Progenitor cell of endocrine pancreas (in vitro differentiated cells): ENCODE results near the gene PPARD. TPM values are rescaled to one million over a fixed set of nuclear protein-coding genes. Genes with fewer than 3 reads are reported as not detected.

Source experiments
- DNase-seq: peaks from one replicate; pipeline ENCODE4 v3.0.0; 2021; ENCODE audit warnings: low spot score; ENCODE audit not compliant: unreplicated experiment
- H3K27ac Mint-ChIP-seq: 2 replicates; pipeline ENCODE4 v1.8.0; 2021; ENCODE audit warnings: mild to moderate bottlenecking, moderate library complexity, mixed read lengths
- H3K27me3 Mint-ChIP-seq: 2 replicates; pipeline ENCODE4 v1.8.0; 2021; ENCODE audit warnings: mixed read lengths
- H3K36me3 Mint-ChIP-seq: 2 replicates; pipeline ENCODE4 v1.8.0; 2022; ENCODE audit warnings: mixed read lengths; ENCODE audit not compliant: insufficient read depth
- H3K4me1 Mint-ChIP-seq: 2 replicates; pipeline ENCODE4 v1.8.0; 2021; ENCODE audit warnings: low read depth, mixed read lengths
- H3K4me3 Mint-ChIP-seq: 2 replicates; pipeline ENCODE4 v1.8.0; 2021; ENCODE audit warnings: low read depth, mild to moderate bottlenecking, moderate library complexity, mixed read lengths
- H3K9me3 Mint-ChIP-seq: 2 replicates; pipeline ENCODE4 v1.8.0; 2021; ENCODE audit warnings: low read depth, mixed read lengths
- total RNA-seq: library from RNA; stranded (reverse); gene quantifications from 2 replicates; pipeline ENCODE4 v1.2.1, GENCODE V29; 2021
- TF ChIP-seq, protein P1 (sequence below): fragments of 200-600 bp; sonication (generic); IDR thresholded peaks from one replicate; pipeline ENCODE4 v1.5.0; 2021; ENCODE audit warnings: antibody characterized with exemption, mild to moderate bottlenecking; ENCODE audit not compliant: unreplicated experiment

The PPARD gene
- total RNA-seq, 1 donor from 2014 or later = 13.9 TPM

DNA sequence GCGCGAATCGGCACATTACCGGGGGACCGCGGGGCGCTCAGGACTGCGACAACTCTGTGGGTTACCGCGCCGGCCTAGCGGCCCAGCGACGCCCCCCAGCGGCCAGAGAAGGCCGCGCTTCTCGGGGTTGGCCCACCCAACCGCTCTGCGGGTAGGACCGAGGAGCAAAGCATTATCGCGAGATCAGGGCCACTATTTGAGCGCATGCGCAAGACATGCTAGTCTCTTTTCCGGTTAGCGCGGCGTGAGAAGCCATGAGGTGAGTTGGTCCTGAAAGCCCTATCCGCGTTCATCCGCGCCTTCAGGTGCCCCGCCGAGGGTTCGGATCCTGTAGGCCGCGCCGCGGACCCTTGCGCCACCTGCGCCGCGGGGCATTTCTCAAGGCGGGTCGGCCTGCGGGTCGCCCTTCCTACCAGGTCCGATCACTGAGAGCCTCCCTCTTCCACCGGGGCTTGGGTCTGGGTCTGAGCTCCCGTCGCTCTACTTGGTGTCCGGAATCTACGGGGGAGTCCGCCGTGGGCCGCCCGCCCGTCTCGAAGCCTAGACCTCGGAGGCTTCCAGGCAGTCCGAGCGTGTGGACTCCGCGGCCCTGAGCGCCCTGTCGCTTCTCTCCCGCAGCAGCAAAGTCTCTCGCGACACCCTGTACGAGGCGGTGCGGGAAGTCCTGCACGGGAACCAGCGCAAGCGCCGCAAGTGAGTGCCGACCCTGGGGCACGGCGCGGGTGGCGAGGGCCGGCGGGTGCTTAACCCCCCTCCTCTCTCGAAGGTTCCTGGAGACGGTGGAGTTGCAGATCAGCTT lies 126.0 kb downstream of the PPARD start, which contains the start of gene RPL10A:
Gene RPL10A, plus strand, starts transcription at position 221 of the 799 bp plus-strand sequence. Its CDS starts 34 bp downstream, at position 255.
- Mint-ChIP-seq H3K27me3 (no peaks in the 10 kb centered on the region), H3K36me3 (peaks cover 15% of the 10 kb centered on the region), H3K4me1 (peaks cover 26% of the 10 kb centered on the region), H3K9me3 (no peaks in the 10 kb centered on the region), H3K4me3 (peak within 1 kb of the TSS; percentile 97), H3K27ac (peak within 1 kb of the TSS; percentile 100)
- peak; percentile 90 for DNase-seq
- TF ChIP-seq, protein P1, sequence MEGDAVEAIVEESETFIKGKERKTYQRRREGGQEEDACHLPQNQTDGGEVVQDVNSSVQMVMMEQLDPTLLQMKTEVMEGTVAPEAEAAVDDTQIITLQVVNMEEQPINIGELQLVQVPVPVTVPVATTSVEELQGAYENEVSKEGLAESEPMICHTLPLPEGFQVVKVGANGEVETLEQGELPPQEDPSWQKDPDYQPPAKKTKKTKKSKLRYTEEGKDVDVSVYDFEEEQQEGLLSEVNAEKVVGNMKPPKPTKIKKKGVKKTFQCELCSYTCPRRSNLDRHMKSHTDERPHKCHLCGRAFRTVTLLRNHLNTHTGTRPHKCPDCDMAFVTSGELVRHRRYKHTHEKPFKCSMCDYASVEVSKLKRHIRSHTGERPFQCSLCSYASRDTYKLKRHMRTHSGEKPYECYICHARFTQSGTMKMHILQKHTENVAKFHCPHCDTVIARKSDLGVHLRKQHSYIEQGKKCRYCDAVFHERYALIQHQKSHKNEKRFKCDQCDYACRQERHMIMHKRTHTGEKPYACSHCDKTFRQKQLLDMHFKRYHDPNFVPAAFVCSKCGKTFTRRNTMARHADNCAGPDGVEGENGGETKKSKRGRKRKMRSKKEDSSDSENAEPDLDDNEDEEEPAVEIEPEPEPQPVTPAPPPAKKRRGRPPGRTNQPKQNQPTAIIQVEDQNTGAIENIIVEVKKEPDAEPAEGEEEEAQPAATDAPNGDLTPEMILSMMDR = peak; percentile 97

- H3K9me3 Mint-ChIP-seq = no peaks in the 10 kb centered on the region
- H3K27me3 Mint-ChIP-seq = no peaks in the 10 kb centered on the region
- peak overlapping the region; percentile 100 for H3K27ac Mint-ChIP-seq
- TF ChIP-seq, protein P1 = no peak
- H3K4me3 Mint-ChIP-seq = peak overlapping the region; percentile 97
- H3K4me1 Mint-ChIP-seq = peaks cover 26% of the 10 kb centered on the region
- no peak for DNase-seq
- peaks cover 15% of the 10 kb centered on the region for H3K36me3 Mint-ChIP-seq
Measured at GRCh38 chr6:35468980-35469750, 126.8 kb downstream of the PPARD start.

- peak overlapping the region; percentile 97 for H3K4me3 Mint-ChIP-seq
- DNase-seq = no peak
- H3K9me3 Mint-ChIP-seq = no peaks in the 10 kb centered on the region
- H3K27me3 Mint-ChIP-seq = no peaks in the 10 kb centered on the region
- H3K4me1 Mint-ChIP-seq = peaks cover 26% of the 10 kb centered on the region
- H3K36me3 Mint-ChIP-seq = peaks cover 15% of the 10 kb centered on the region
- TF ChIP-seq, protein P1 = no peak
- peak overlapping the region; percentile 100 for H3K27ac Mint-ChIP-seq
Measured at GRCh38 chr6:35469751-35470662, 127.6 kb downstream of the PPARD start.

DNA sequence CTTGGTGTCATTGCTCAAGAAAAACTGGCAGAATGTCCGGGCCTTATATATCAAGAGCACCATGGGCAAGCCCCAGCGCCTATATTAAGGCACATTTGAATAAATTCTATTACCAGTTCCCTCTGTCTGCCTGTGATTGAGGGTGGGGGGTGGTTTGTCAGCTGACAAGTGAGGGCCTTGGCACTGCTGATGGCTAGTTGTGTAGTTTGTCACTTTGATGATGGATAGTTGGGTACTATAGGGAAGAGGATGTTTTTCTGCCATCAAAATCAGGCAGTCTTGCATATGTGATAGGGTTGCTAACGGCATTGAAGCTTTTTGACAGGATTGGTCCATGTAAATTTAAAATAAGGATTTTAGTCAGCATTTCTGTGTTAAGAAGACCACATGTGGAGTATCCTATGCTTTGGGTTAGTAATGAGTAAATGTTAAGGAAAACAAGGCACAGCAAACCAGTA lies 128.3 kb downstream of the PPARD start:
- H3K27me3 Mint-ChIP-seq = no peaks in the 10 kb centered on the region
- H3K27ac Mint-ChIP-seq = peak overlapping the region; percentile 69
- peaks cover 26% of the 10 kb centered on the region for H3K4me1 Mint-ChIP-seq
- TF ChIP-seq, protein P1 = no peak
- peak overlapping the region; percentile 97 for H3K4me3 Mint-ChIP-seq
- peaks cover 15% of the 10 kb centered on the region for H3K36me3 Mint-ChIP-seq
- DNase-seq = no peak
- no peaks in the 10 kb centered on the region for H3K9me3 Mint-ChIP-seq
